K562 (cell line): ENCODE measurements around the gene SCN2B. TPM values are rescaled to one million over a fixed set of nuclear protein-coding genes. Genes with fewer than 3 reads are reported as not detected.

ENCODE experiments used
- ATAC-seq: fragments of 200-7000 bp; cut with Tn5 transposase; 3 replicates; pipeline ENCODE4 v1.9.1; 2020; ENCODE audit warnings: moderate library complexity
- BruUV-seq: library from RNA; stranded (reverse); fragments of 400-500 nt; replicated peaks from 2 replicates; lab custom pipeline; 2021; lab: Mats Ljungman, UMichigan
- CTCF ChIA-PET: fragments of 300-600 bp; formaldehyde crosslinking; extraction: SDS; loops from one replicate; lab custom pipeline; 2021; ENCODE audit warnings: low intra/inter-chr PET ratio; lab: Yijun Ruan, JAX
- POLR2A ChIA-PET: fragments of 300-600, 350-650 bp; sonication (Branson Sonifier 250); formaldehyde crosslinking; extraction: SDS; loops from one replicate; lab custom pipeline; 2021; ENCODE audit warnings: antibody characterized with exemption, inconsistent platforms; lab: Yijun Ruan, JAX
- DNase-seq, 4 experiments: peaks; one replicate each; pipeline versions ENCODE4 v3.0.0 to v3.0.0-alpha.2; 2011 to 2018; ENCODE audit warnings: low spot score in 3 of 4, mixed read lengths in 3 of 4; ENCODE audit errors: extremely low read depth in 1 of 4
- FAIRE-seq: peaks from 2 replicates; lab custom pipeline; 2011; peaks lifted over from hg19 to GRCh38; lab: Jason Lieb, UNC
- H2AFZ ChIP-seq: 2 replicates; pipeline ENCODE4 v1.6.0; 2011; ENCODE audit warnings: low read depth, low read length, control low read depth, inconsistent platforms
- H3K27ac ChIP-seq: fragments of 200-600 bp; 3 replicates; pipeline ENCODE4 v1.8.0; 2011; ENCODE audit warnings: low read depth, mild to moderate bottlenecking, control low read depth, inconsistent platforms, low read length, moderate library complexity, mixed read lengths; ENCODE audit errors: extremely low read depth
- H3K27me3 ChIP-seq, 2 experiments: fragments of 300-600 bp in 1 of 2; 2 replicates in 1 of 2; 3 replicates in 1 of 2; pipeline versions ENCODE4 v1.6.0 to v1.8.0; 2011; ENCODE audit warnings: inconsistent platforms in 2 of 2, low read length in 2 of 2, mild to moderate bottlenecking in 1 of 2, mixed read lengths in 1 of 2, moderate library complexity in 1 of 2; ENCODE audit not compliant: control insufficient read depth in 2 of 2, insufficient read depth in 2 of 2
- H3K36me3 ChIP-seq: fragments of 300-600 bp; 3 replicates; pipeline ENCODE4 v1.8.0; 2011; ENCODE audit warnings: mild to moderate bottlenecking, low read length, inconsistent platforms; ENCODE audit not compliant: control insufficient read depth, insufficient read depth
- H3K4me1 ChIP-seq, 2 experiments: fragments of 200-600 bp in 1 of 2; replicated peaks in 1 of 2; 2 replicates in 1 of 2; 3 replicates in 1 of 2; pipeline versions ENCODE4 v1.5.1 to v1.8.0; 2011; ENCODE audit warnings: inconsistent platforms in 2 of 2, low read length in 2 of 2, mild to moderate bottlenecking in 1 of 2, mixed read lengths in 1 of 2, moderate library complexity in 1 of 2; ENCODE audit not compliant: control insufficient read depth in 2 of 2, insufficient read depth in 2 of 2
- H3K4me2 ChIP-seq: 2 replicates; pipeline ENCODE4 v1.6.1; 2011; ENCODE audit warnings: low read length, control low read depth, inconsistent platforms, mixed read lengths; ENCODE audit not compliant: insufficient read depth
- H3K4me3 ChIP-seq: fragments of 200-600 bp; sonication (generic), shearing (Covaris generic); 2 replicates; pipeline ENCODE4 v1.5.1; 2016; ENCODE audit warnings: control low read depth, inconsistent platforms
- H3K79me2 ChIP-seq: fragments of 200-600 bp; 3 replicates; pipeline ENCODE4 v1.8.0; 2011; ENCODE audit warnings: low read length, inconsistent platforms; ENCODE audit not compliant: control insufficient read depth, insufficient read depth
- H3K9ac ChIP-seq, 2 experiments: 2 replicates each; pipeline versions ENCODE4 v1.6.0 to v1.6.1; 2011; ENCODE audit warnings: low read depth in 2 of 2, low read length in 2 of 2, control low read depth in 1 of 2, inconsistent platforms in 1 of 2, mild to moderate bottlenecking in 1 of 2, mixed read lengths in 1 of 2; ENCODE audit not compliant: insufficient read depth in 1 of 2
- H3K9me1 ChIP-seq: one replicate; pipeline ENCODE4 v1.6.0; 2011; ENCODE audit warnings: inconsistent platforms, mild to moderate bottlenecking, low read length, moderate library complexity; ENCODE audit not compliant: control insufficient read depth, insufficient read depth
- H3K9me3 ChIP-seq: replicated peaks from 2 replicates; pipeline ENCODE4 v1.5.1; 2011; ENCODE audit warnings: low read depth, low read length, inconsistent platforms; ENCODE audit not compliant: control insufficient read depth, insufficient read depth
- H4K20me1 ChIP-seq: replicated peaks from 2 replicates; pipeline ENCODE4 v1.6.1; 2011; ENCODE audit warnings: low read length, inconsistent platforms, mixed read lengths; ENCODE audit not compliant: control insufficient read depth, insufficient read depth
- HNRNPK ChIP-seq: fragments of 200-400 bp; formaldehyde crosslinking; IDR thresholded peaks from one replicate; pipeline ENCODE4 v1.6.1; 2018; ENCODE audit warnings: mild to moderate bottlenecking, low read depth, low read length; ENCODE audit not compliant: poor library complexity, severe bottlenecking
- NFIX ChIP-seq: fragments of 250-450 bp; sonication (Bioruptor Pico); IDR thresholded peaks from 2 replicates; pipeline ENCODE4 v1.4.0; 2020; ENCODE audit warnings: low read depth, mild to moderate bottlenecking, moderate library complexity
- NUFIP1 ChIP-seq: fragments of 450-650 bp; IDR thresholded peaks from 2 replicates; pipeline ENCODE4 v1.6.1; 2018; ENCODE audit not compliant: partially characterized antibody
- RFX1 ChIP-seq: fragments of 450-650 bp; IDR thresholded peaks from 2 replicates; pipeline ENCODE4 v1.6.1; 2016; ENCODE audit warnings: mild to moderate bottlenecking, moderate library complexity
- SMAD1 ChIP-seq: fragments of 150-350 bp; IDR thresholded peaks from 2 replicates; pipeline ENCODE4 v1.6.1; 2014; ENCODE audit warnings: low read length, low read depth; ENCODE audit not compliant: partially characterized antibody
- TFAM ChIP-seq: fragments of 250-450 bp; sonication (Bioruptor Pico); conservative IDR thresholded peaks from 2 replicates; pipeline ENCODE4 v1.5.0; 2021; ENCODE audit warnings: mild to moderate bottlenecking, moderate library complexity
- TFE3 ChIP-seq: fragments of 450-650 bp; formaldehyde crosslinking; IDR thresholded peaks from 2 replicates; pipeline ENCODE4 v1.4.0; 2020; ENCODE audit warnings: mild to moderate bottlenecking, mixed read lengths
- ZNF212 ChIP-seq: fragments of 450-650 bp; formaldehyde crosslinking; IDR thresholded peaks from 2 replicates; pipeline ENCODE4 v1.4.0; 2020; ENCODE audit warnings: mild to moderate bottlenecking
- WGBS: fragments of 100-300 bp; shearing (Covaris generic); methylation state at CpG from one replicate; pipeline ENCODE4 v1.1.6; 2016; ENCODE audit warnings: low coverage, mixed read lengths; ENCODE audit not compliant: insufficient coverage; ENCODE audit errors: missing lambda C conversion rate; 5-methylcytosine and 5-hydroxymethylcytosine counted together
- in situ Hi-C: fragments of 300-500 bp; cut with MboI; formaldehyde crosslinking; loops from 4 replicates; pipeline ENCODE4 v1.15.0; 2018; ENCODE audit warnings: inconsistent platforms, mixed read lengths
- intact Hi-C: fragments of 100-400 bp; cut with micrococcal nuclease; formaldehyde crosslinking; loops from 2 replicates; pipeline ENCODE4 v1.14.2; 2022
- polyA plus RNA-seq, 8 experiments: library from polyadenylated mRNA; depleted of rRNA in 4 of 8; stranded (reverse) in 5 of 8; unstranded in 3 of 8; fragments of >200 nt; fragmentation: Nextera tagmentation in 2 of 8; fragmentation: Illumina TruSeq in 1 of 8; extraction: Ambion mirVana in 2 of 8; extraction: Trizol in 1 of 8; gene quantifications; 2 replicates each; pipeline versions ENCODE4 v1.2.1 to v1.2.3, GENCODE V29; 2011 to 2014; ENCODE audit warnings: inconsistent platforms in 1 of 8, missing spikeins in 1 of 8
- total RNA-seq, 7 experiments: library from RNA; depleted of rRNA in 6 of 7; stranded (reverse); fragments of >200 nt in 6 of 7; fragmentation: Illumina TruSeq in 2 of 7; extraction: Trizol in 2 of 7; gene quantifications; 2 replicates each; pipeline versions ENCODE4 v1.2.1 to v1.2.3, GENCODE V29; 2011 to 2021; ENCODE audit warnings: low replicate concordance in 1 of 7
- TF ChIP-seq, protein P1 (sequence below): sonication (generic); formaldehyde crosslinking; IDR thresholded peaks from 2 replicates; pipeline ENCODE4 v1.8.0; 2023; ENCODE audit warnings: missing genetic modification reagents, mild to moderate bottlenecking, borderline replicate concordance
- TF ChIP-seq, protein P2 (sequence below): fragments of 250-450 bp; sonication (Bioruptor Pico); IDR thresholded peaks from 2 replicates; pipeline ENCODE4 v1.4.0; 2020; ENCODE audit warnings: mild to moderate bottlenecking, moderate library complexity, borderline replicate concordance
- TF ChIP-seq, protein P3 (sequence below): fragments of 250-450 bp; sonication (Bioruptor Pico); IDR thresholded peaks from 2 replicates; pipeline ENCODE4 v1.5.0; 2020; ENCODE audit warnings: mild to moderate bottlenecking

The SCN2B gene
- total and polyA plus RNA-seq, 9 of the 15 experiments (the other 6 are each of a cell fraction or from before 2014, with no cell fraction given) = not detected

GRCh38 chr11:118219732-118220131, 43.3 kb upstream of the SCN2B start:
- no peaks in the 10 kb centered on the region for H3K36me3 ChIP-seq
- ChIA-PET CTCF (no interaction called here), POLR2A (interaction anchor here (0.8 kb wide), 1 partner anchor 17 kb away, joined by 3 read pairs; no protein-coding TSS in a partner anchor)
- H3K27ac ChIP-seq = no peak overlapping the region
- no peak for DNase-seq
- no peak for FAIRE-seq
- H4K20me1 ChIP-seq = no peaks in the 10 kb centered on the region
- no peak for ATAC-seq
- no peaks in the 10 kb centered on the region for H3K4me1 ChIP-seq
- no peak overlapping the region for H2AFZ ChIP-seq
- H3K4me3 ChIP-seq = no peak overlapping the region
- H3K9me3 ChIP-seq = no peaks in the 10 kb centered on the region
- in situ Hi-C loops (no loop called here), intact Hi-C loops (no loop called here)
- H3K79me2 ChIP-seq = no peaks in the 10 kb centered on the region
- BruUV-seq = no TSS peak
- H3K9ac ChIP-seq = no peak overlapping the region
- H3K4me2 ChIP-seq = no peak overlapping the region
- no peaks in the 10 kb centered on the region for H3K9me1 ChIP-seq
- no CpG with 5 or more reads among the region's 1 CpG for WGBS
- H3K27me3 ChIP-seq = peaks cover 9 to 34% of the 10 kb centered on the region in 2 experiments
- TF ChIP-seq TFE3 (CRISPR knock-in tag) (no peak), TFAM (CRISPR knock-in tag) (no peak), ZNF212 (CRISPR knock-in tag) (no peak), HNRNPK (no peak), RFX1 (no peak), NFIX (CRISPR knock-in tag) (no peak), NUFIP1 (no peak), SMAD1 (no peak)
- TF ChIP-seq, protein P1, sequence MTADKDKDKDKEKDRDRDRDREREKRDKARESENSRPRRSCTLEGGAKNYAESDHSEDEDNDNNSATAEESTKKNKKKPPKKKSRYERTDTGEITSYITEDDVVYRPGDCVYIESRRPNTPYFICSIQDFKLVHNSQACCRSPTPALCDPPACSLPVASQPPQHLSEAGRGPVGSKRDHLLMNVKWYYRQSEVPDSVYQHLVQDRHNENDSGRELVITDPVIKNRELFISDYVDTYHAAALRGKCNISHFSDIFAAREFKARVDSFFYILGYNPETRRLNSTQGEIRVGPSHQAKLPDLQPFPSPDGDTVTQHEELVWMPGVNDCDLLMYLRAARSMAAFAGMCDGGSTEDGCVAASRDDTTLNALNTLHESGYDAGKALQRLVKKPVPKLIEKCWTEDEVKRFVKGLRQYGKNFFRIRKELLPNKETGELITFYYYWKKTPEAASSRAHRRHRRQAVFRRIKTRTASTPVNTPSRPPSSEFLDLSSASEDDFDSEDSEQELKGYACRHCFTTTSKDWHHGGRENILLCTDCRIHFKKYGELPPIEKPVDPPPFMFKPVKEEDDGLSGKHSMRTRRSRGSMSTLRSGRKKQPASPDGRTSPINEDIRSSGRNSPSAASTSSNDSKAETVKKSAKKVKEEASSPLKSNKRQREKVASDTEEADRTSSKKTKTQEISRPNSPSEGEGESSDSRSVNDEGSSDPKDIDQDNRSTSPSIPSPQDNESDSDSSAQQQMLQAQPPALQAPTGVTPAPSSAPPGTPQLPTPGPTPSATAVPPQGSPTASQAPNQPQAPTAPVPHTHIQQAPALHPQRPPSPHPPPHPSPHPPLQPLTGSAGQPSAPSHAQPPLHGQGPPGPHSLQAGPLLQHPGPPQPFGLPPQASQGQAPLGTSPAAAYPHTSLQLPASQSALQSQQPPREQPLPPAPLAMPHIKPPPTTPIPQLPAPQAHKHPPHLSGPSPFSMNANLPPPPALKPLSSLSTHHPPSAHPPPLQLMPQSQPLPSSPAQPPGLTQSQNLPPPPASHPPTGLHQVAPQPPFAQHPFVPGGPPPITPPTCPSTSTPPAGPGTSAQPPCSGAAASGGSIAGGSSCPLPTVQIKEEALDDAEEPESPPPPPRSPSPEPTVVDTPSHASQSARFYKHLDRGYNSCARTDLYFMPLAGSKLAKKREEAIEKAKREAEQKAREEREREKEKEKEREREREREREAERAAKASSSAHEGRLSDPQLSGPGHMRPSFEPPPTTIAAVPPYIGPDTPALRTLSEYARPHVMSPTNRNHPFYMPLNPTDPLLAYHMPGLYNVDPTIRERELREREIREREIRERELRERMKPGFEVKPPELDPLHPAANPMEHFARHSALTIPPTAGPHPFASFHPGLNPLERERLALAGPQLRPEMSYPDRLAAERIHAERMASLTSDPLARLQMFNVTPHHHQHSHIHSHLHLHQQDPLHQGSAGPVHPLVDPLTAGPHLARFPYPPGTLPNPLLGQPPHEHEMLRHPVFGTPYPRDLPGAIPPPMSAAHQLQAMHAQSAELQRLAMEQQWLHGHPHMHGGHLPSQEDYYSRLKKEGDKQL (CRISPR knock-in tag) = no peak
- TF ChIP-seq, protein P2, sequence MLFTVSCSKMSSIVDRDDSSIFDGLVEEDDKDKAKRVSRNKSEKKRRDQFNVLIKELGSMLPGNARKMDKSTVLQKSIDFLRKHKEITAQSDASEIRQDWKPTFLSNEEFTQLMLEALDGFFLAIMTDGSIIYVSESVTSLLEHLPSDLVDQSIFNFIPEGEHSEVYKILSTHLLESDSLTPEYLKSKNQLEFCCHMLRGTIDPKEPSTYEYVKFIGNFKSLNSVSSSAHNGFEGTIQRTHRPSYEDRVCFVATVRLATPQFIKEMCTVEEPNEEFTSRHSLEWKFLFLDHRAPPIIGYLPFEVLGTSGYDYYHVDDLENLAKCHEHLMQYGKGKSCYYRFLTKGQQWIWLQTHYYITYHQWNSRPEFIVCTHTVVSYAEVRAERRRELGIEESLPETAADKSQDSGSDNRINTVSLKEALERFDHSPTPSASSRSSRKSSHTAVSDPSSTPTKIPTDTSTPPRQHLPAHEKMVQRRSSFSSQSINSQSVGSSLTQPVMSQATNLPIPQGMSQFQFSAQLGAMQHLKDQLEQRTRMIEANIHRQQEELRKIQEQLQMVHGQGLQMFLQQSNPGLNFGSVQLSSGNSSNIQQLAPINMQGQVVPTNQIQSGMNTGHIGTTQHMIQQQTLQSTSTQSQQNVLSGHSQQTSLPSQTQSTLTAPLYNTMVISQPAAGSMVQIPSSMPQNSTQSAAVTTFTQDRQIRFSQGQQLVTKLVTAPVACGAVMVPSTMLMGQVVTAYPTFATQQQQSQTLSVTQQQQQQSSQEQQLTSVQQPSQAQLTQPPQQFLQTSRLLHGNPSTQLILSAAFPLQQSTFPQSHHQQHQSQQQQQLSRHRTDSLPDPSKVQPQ (CRISPR knock-in tag) = no peak
- TF ChIP-seq, protein P3, sequence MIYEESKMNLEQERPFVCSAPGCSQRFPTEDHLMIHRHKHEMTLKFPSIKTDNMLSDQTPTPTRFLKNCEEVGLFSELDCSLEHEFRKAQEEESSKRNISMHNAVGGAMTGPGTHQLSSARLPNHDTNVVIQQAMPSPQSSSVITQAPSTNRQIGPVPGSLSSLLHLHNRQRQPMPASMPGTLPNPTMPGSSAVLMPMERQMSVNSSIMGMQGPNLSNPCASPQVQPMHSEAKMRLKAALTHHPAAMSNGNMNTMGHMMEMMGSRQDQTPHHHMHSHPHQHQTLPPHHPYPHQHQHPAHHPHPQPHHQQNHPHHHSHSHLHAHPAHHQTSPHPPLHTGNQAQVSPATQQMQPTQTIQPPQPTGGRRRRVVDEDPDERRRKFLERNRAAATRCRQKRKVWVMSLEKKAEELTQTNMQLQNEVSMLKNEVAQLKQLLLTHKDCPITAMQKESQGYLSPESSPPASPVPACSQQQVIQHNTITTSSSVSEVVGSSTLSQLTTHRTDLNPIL (CRISPR knock-in tag) = no peak
